Activated CD8-positive, alpha-beta memory T cell treated with anti-CD3 and anti-CD28 coated beads, Interleukin-2, amount 10 ng/mL, durations not matched to agents 7 days and 5 days (primary cell): ENCODE data around the gene NOP9. TPM values are rescaled to one million over a fixed set of nuclear protein-coding genes. Genes with fewer than 3 reads are reported as not detected.

Source experiments
- total RNA-seq, 2 experiments: library from RNA; stranded (reverse); gene quantifications; one replicate each; pipeline ENCODE4 v1.2.3, GENCODE V29; 2021

The NOP9 gene
- total RNA-seq, 2 experiments from 2014 or later: 34.2 to 38.3 TPM

Other genes with a start within 250 kb of the NOP9 start
- gene CARMIL3, start 247.8 kb upstream of the NOP9 start, total RNA-seq: 1 to 10 TPM; 2.9 to 3.3 TPM
- gene CPNE6, start 228.3 kb upstream of the NOP9 start, total RNA-seq: under 1 TPM in 1 of 2 experiments, not detected in 1; 0.12 TPM
- gene PCK2, start 205.5 kb upstream of the NOP9 start, total RNA-seq: 10 to 100 TPM; 61.7 to 87.0 TPM
- 10 to 100 TPM; 86.3 to 94.4 TPM for gene DCAF11, start 185.1 kb upstream of the NOP9 start, total RNA-seq
- 1 to 10 TPM; 2.6 to 3.2 TPM for gene NRL, start 184.9 kb upstream of the NOP9 start, total RNA-seq
- under 1 TPM; 0.77 to 0.91 TPM for gene FITM1, start 169.2 kb upstream of the NOP9 start, total RNA-seq
- gene PSME1, start 163.7 kb upstream of the NOP9 start, total RNA-seq: 100 to 1,000 TPM; 420 to 454 TPM
- 10 to 100 TPM; 45.5 to 56.1 TPM for gene EMC9, start 158.3 kb upstream of the NOP9 start, total RNA-seq
- gene PSME2, start 153.2 kb upstream of the NOP9 start, total RNA-seq: 100 to 1,000 TPM; 577 to 623 TPM
- gene RNF31, start 152.4 kb upstream of the NOP9 start, total RNA-seq: 100 to 1,000 TPM; 129 to 149 TPM
- gene IRF9, start 138.6 kb upstream of the NOP9 start, total RNA-seq: 100 to 1,000 TPM; 238 to 295 TPM
- 10 to 100 TPM; 52.9 to 92.8 TPM for gene REC8, start 127.8 kb upstream of the NOP9 start, total RNA-seq
- 10 to 100 TPM; 32.4 to 54.9 TPM for gene IPO4, start 111.0 kb upstream of the NOP9 start, total RNA-seq
- gene TM9SF1, start 104.4 kb upstream of the NOP9 start, total RNA-seq: 10 to 100 TPM; 26.7 to 32.8 TPM
- gene TSSK4, start 94.2 kb upstream of the NOP9 start, total RNA-seq: under 1 TPM in 1 of 2 experiments, not detected in 1; 0.42 TPM
- 10 to 100 TPM; 80.5 to 82.5 TPM for gene CHMP4A, start 86.4 kb upstream of the NOP9 start, total RNA-seq
- 10 to 100 TPM; 11.4 to 16.9 TPM for gene MDP1, start 83.8 kb upstream of the NOP9 start, total RNA-seq
- 100 to 1,000 TPM; 181 to 205 TPM for gene NEDD8, start 67.5 kb upstream of the NOP9 start, total RNA-seq
- 10 to 100 TPM; 70.6 to 71.3 TPM for gene GMPR2, start 66.9 kb upstream of the NOP9 start, total RNA-seq
- 100 to 1,000 TPM; 111 to 130 TPM for gene TINF2, start 57.2 kb upstream of the NOP9 start, total RNA-seq
- 1 to 10 TPM; 3.0 to 5.1 TPM for gene TGM1, start 36.7 kb upstream of the NOP9 start, total RNA-seq
- gene RABGGTA, start 28.3 kb upstream of the NOP9 start, total RNA-seq: 10 to 100 TPM; 34.3 to 44.6 TPM
- gene DHRS1, start 70 bp upstream of the NOP9 start, total RNA-seq: 10 to 100 TPM; 14.2 to 26.5 TPM
- 10 to 100 TPM; 24.5 to 44.2 TPM for gene CIDEB, start 8.1 kb downstream of the NOP9 start, total RNA-seq
- gene LTB4R2, start 10.3 kb downstream of the NOP9 start, total RNA-seq: 10 to 100 TPM; 12.6 to 18.8 TPM
- 10 to 100 TPM; 15.6 to 32.5 TPM for gene LTB4R, start 11.7 kb downstream of the NOP9 start, total RNA-seq
- 1 to 10 TPM; 1.6 to 3.4 TPM for gene ADCY4, start 35.2 kb downstream of the NOP9 start, total RNA-seq
- gene RIPK3, start 40.1 kb downstream of the NOP9 start, total RNA-seq: 10 to 100 TPM; 22.9 to 29.4 TPM
- 1 to 10 TPM in 1 of 2 experiments, not detected in 1; 1.3 TPM for gene NFATC4, start 68.3 kb downstream of the NOP9 start, total RNA-seq
- gene NYNRIN, start 99.2 kb downstream of the NOP9 start, total RNA-seq: under 1 TPM; 0.05 to 0.50 TPM
- gene CBLN3, start 129.8 kb downstream of the NOP9 start, total RNA-seq: 1 to 10 TPM; 5.0 to 7.1 TPM
- 10 to 100 TPM; 73.3 to 81.2 TPM for gene KHNYN, start 130.1 kb downstream of the NOP9 start, total RNA-seq
- 10 to 100 TPM; 45.6 to 45.9 TPM for gene SDR39U1, start 142.9 kb downstream of the NOP9 start, total RNA-seq
- gene CMA1, start 208.4 kb downstream of the NOP9 start, total RNA-seq: not detected